AG08396 (cell line): ENCODE results near the gene XPNPEP2.
"Not testable (repeated sequence)": the region's sequence is repeated elsewhere in the genome, so short reads cannot be mapped to it uniquely, and the experiment has no call there.

ENCODE experiments used
- DNase-seq: peaks from one replicate; pipeline ENCODE4 v3.0.0; 2012; ENCODE audit warnings: low spot score, mixed read lengths

The XPNPEP2 gene

DNA sequence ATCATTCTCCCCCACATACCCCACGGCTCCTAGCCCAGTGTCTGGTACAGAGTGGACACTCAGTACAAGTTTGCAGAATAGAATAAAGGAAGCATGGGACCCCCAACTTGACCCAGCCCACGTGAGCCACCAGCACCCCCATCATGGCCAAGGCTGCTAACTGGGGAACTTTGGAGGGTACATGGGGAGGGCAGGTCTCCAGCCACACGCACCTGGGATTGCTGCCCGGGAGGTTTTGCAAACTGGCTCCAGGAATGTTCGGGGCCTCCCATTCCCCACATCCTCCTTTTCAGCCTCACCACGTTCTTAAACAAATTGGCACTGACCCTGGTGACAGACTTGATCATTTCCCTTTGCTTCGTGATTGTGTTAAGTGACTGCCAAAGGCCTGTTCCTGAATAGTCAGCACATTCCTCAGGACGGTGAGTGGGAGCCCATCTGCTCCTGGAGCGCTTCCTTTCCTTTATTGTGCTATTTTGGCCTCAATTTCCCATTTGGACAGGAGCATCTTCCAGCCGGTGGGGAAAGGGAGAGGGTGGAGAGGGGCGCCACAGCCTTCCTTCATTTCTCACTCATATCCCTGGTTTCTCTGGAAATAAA lies 18.7 kb upstream of the XPNPEP2 start:
- no peak for DNase-seq

DNA sequence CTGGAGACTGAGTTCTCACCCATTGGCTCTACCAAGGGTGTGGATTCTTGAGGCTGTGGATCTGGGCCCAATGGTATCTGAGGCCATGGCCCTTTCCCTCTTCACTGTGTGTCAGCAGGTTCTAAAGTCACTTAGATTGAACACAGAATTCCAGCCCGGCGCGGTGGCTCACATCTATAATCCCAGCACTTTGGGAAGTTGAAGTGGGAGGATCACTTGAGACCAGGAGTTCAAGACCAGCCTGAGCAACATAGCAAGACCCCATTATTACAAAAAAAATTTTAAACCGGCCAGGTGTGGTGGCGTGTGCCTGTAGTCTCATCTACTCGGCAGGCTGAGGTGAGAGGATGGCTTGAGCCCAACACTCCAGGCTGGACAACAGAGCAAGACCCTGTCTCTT lies 18.0 kb upstream of the XPNPEP2 start:
- DNase-seq: no peak

DNA sequence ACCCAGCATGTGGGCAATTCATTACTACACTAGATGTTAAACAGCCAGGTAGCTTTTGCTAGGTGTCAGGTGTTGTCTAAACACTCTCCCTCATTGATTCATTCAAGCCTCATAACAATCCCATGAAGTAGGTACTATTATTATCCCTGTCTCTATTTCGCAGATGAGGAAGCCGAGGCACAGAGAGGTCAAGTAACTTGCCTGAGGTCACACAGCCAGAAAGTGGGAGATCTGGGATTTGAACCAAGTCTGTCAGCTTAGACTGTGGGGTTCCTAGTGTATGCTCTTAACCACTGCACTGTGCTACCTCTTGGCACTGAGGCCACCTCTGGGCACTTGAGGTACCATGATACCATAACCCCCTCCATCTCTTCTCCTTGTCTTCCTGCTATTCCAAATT lies 17.4 kb upstream of the XPNPEP2 start:
- DNase-seq: no peak

DNA sequence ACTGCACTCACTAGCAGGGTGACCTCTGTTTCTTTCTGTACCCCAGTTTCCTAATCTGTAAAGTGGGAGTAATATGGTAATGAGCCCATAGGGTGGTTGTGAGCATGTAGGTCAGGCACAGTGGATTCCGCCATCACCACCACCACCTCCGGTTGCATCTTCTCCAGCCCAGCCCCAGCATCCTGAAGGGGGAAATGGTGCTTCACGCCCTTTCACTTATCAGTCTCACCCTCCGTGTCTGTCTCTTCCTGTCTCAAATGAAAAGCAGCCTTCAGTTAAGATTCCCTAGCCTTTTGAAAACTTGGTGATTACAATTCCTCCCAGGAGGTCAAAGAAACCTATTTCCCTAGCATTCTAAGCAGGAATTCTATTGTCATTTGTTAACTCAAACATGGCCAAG lies 16.9 kb upstream of the XPNPEP2 start:
- DNase-seq: no peak

- no peak for DNase-seq
Observed at GRCh38 chrX:129723511-129723910, 15.3 kb upstream of the XPNPEP2 start.

- no peak for DNase-seq
Observed at GRCh38 chrX:129724754-129725153, 14.0 kb upstream of the XPNPEP2 start.

GRCh38 chrX:129726307-129727111 lies 12.3 kb upstream of the XPNPEP2 start:
- peak; percentile 68 for DNase-seq

GRCh38 chrX:129728061-129728460 lies 10.7 kb upstream of the XPNPEP2 start:
- DNase-seq: no peak

DNA sequence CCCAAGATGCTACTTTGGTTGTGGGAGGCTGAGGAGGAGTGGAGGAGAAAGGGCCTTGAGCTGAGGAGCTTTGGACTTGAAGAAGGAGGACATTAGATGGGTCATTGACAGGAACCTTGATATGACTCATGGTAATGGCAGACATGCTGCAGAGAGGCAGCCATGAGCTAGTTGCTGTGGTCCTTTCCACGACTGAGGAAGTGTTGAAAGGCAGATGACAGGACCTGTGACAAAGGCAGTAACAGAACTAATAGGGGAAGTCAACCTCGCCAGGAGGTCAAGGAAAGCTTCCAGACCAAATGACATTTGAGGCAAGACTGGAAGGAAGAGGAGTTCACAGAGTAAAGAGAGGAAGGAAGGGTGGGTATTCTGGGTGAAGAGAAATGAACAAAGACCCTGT lies 7.6 kb upstream of the XPNPEP2 start:
- no peak for DNase-seq

- DNase-seq: no peak
Observed at GRCh38 chrX:129732857-129733256, 5.9 kb upstream of the XPNPEP2 start.

DNA sequence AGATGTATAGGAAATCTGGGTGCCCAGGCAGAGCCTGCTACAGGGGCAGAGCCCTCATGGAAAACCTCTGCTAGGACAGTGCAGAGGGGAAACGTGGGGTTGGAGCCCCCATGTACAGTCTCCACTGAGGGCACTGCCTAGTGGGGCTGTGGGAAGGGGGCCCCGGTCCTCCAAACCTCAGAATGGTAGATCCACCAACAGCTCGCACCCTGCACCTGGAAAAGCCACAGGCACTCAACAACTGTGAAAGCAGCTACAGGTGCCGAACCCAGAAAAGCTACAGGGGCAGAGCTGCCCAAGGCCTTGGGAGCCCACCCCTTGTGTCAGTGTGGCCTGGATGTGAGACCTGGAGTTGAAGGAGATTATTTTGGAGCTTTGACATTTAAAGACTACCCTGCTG lies 5.4 kb upstream of the XPNPEP2 start:
- no peak for DNase-seq

- DNase-seq: no peak
Observed at GRCh38 chrX:129736491-129736890, 2.3 kb upstream of the XPNPEP2 start.

DNA sequence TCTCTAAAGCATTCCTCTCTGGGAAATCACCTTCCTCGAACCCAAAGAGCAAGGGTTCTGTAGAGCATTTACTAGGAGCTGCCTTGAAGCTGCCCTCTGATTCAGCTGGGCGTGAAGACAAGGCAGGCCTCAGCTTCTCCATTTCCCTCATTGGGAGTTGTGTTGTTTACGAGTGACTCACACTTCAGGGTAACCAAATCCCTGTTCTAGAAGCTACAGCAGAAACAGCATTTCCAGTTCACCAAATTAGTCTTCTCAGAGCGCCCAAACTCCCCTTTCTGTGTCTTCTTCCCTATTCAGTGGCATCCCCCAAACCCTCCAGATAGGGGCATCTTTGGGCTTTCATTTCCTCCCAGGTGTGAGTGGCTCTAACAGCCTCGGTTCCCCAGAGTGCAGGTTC lies 863 bp upstream of the XPNPEP2 start:
- DNase-seq: peak; percentile 62

DNA sequence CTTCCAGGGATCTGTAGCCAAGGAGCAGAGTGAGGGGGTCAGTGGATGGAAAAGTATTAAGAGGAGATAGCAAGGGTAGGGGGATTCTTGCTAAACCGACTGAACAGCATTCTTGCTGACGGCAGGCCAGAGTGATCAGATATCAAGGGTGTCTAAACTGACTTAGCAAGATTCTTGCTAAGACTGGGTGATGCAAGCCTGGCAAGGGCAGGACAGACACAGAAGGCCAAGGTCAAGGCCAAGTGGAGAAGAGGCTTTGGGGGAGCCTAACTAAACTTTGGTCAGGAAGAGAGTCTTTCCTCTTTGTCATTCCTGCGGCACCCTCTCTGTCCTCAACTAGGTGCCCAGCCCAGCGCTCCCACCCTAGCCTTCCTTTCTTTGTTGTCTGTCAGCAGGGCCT lies 799 bp downstream of the XPNPEP2 start:
- DNase-seq: no peak

DNA sequence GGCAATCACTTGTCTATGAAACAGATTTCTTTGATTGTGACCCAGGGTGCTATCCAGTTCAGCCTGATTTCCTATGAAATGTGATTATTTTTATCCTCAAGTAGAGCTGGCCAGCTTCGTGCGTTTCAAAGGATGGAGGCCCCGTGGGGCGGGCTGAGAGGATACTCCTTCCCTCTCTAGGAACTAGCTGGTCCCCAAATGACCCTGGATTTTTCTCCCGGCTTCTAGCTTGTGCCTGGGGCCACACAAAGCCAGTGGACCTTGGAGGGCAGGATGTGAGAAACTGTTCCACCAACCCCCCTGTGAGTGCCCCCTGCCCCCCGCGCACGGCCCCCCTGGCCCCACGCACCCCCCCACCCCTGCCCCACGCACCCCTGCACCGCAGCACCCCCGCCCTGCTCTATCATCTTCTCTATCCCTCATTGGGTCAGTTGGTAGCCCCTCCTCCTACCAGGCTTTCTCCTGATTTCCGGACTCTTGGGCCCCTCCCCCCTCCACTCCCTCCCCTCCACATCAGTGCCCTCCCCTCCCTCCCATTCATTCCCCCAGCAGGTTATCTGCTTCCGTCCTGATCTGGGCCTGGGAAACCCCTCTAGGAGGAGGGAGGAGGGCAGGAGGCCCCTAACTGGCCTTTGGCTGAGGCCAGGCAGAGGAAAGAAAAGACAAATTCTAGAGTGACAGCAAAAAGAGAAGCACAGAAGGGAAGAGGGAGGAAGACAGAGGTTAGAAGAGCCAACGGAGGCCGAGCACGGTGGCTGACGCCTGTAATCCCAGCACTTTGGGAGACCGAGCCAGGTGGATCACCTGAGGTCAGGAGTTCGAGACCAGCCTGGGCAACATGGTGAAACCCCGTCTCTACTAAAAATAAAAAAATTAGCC lies 3.3 kb downstream of the XPNPEP2 start:
- DNase-seq: no peak

- not testable (repeated sequence) for DNase-seq
Observed at GRCh38 chrX:129742759-129743152, 4.0 kb downstream of the XPNPEP2 start.

DNA sequence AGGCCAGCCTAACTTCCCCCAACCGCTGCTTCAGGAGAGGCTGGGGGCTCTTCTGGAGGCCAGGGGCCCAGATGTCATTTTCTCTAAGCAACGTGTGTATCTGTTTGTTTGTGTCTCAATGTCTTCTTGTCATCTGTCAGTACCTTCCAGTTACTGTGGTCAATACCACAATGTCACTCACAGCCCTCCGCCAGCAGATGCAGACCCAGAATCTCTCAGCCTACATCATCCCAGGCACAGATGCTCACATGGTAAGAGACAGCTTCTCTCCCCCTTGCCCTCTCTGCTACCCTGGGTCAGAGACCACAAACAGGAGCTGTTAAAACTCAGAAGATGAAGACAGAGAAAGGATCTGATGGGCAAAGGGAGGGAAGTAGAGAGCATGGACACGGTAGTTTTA lies 5.0 kb downstream of the XPNPEP2 start:
- no peak for DNase-seq

- no peak for DNase-seq
Observed at GRCh38 chrX:129744861-129745321, 6.1 kb downstream of the XPNPEP2 start.

DNA sequence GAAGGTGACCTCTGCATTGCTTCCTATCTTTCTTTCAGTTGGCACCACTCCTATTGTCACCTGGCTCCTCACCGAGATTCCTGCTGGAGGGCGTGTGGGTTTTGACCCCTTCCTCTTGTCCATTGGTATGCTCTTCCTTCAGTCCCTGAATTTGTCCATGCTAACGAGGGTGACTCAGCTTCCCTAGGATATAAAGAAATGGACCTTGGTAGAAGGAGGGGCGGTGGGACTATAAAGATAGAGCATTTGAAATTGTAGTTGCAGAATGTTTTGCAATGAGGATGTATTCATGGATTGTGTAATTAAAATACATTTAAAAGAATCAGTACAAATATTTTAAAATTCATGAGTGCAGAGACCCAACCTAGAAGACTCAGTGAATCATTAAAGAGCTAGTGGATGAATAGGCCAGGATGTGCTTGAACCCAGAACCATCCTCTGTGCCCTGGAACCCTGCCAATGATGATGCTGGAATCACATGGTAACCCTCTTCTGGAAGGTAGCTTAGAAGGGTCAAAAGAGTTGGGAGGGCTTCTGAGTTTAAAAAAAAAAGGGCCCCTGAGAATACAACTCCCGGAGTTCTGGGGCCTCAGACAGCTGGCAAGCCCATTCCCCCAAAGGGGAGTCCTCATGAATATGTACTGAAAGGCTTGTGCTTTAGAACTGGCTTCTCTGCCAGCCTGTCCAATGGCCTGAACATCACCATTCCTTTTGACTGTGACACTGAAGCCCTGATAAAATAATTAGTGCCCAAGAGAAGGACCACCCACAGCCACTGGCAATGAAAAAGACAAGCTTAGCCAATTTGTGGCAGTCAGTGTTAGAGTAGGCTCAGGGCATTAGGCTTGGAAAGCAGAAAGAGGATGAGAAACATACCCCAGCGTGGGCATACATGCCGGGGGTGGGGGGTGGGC lies 8.0 kb downstream of the XPNPEP2 start:
- DNase-seq: no peak

DNA sequence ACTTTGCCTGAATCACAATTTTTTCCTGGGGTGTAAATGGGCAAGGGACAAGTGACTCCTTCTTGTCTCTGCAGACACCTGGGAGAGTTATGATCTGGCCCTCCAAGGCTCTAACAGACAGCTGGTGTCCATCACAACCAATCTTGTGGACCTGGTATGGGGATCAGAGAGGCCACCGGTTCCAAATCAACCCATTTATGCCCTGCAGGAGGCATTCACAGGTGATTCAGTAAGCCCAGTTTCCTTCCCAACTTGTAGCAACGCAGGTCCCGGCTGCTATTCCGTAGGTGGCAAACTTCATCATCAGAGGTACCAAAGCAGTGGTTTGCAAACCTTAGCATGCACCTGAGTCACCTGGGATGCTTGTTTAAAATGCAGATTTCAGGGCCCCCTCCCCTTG lies 8.8 kb downstream of the XPNPEP2 start:
- DNase-seq: no peak

- peak; percentile 61 for DNase-seq
Observed at GRCh38 chrX:129748305-129748704, 9.5 kb downstream of the XPNPEP2 start.

DNA sequence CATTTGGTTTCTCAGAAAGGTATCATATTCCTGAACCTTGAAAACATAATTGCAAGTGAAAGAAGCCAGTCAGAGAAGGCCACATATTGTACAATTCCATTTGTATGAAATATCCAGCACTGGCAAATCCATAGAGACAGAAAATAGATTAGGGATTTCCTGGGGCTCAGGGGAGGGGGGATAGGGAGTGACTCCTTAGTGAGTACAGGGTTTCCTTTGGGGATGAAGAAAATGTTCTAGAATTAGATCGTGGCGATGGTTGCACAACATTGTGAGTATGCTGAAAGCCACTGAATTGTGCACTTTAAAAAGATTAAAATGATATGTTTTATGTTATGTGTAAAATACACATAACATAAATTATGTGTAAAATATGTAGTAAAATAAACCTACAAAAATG lies 10.3 kb downstream of the XPNPEP2 start:
- DNase-seq: no peak
